HFFc6 (cell line): ENCODE measurements around the gene MTA3. TPM values are rescaled to one million over a fixed set of nuclear protein-coding genes. Genes with fewer than 3 reads are reported as not detected.
"Not testable (repeated sequence)": the region's sequence is repeated elsewhere in the genome, so short reads cannot be mapped to it uniquely, and the experiment has no call there.

Experiments
- DNase-seq: peaks from one replicate; pipeline ENCODE4 v3.0.0-alpha.2; 2018
- H3K27ac Mint-ChIP-seq: 2 replicates; pipeline ENCODE4 v1.8.0; 2020; ENCODE audit warnings: mild to moderate bottlenecking, mixed read lengths
- H3K27me3 Mint-ChIP-seq: 2 replicates; pipeline ENCODE4 v1.8.0; 2021; ENCODE audit warnings: mild to moderate bottlenecking, moderate library complexity, mixed read lengths; ENCODE audit not compliant: insufficient read depth
- H3K36me3 Mint-ChIP-seq: 2 replicates; pipeline ENCODE4 v1.8.0; 2021; ENCODE audit warnings: low read depth, mixed read lengths
- H3K4me1 Mint-ChIP-seq: 2 replicates; pipeline ENCODE4 v1.8.0; 2020; ENCODE audit warnings: low read depth, mixed read lengths
- H3K4me3 Mint-ChIP-seq: 2 replicates; pipeline ENCODE4 v1.8.0; 2020; ENCODE audit warnings: mild to moderate bottlenecking, moderate library complexity, mixed read lengths
- H3K9me3 Mint-ChIP-seq: 2 replicates; pipeline ENCODE4 v1.8.0; 2020; ENCODE audit warnings: mild to moderate bottlenecking, mixed read lengths
- total RNA-seq, 6 experiments: library from RNA; stranded (reverse); fragmentation: NEBNext Ultra II Directional; extraction: Animal tissue kit (Norgen Biotek cat#: 25700); gene quantifications; 2 replicates in 1 of 6; 3 replicates in 5 of 6; pipeline ENCODE4 v1.2.3, GENCODE V29; 2021
- TF ChIP-seq, protein P1 (sequence below): fragments of 200-600 bp; sonication (generic); IDR thresholded peaks from 2 replicates; pipeline ENCODE4 v1.5.0; 2021; ENCODE audit warnings: antibody characterized with exemption, mild to moderate bottlenecking

MTA3 gene
- total RNA-seq, 6 experiments from 2014 or later: 26.2 to 33.4 (median 30.7) TPM

- Mint-ChIP-seq H3K27me3 (no peaks in the 10 kb centered on the region), H3K36me3 (no peaks in the 10 kb centered on the region), H3K27ac (no peak overlapping the region), H3K4me3 (no peak overlapping the region), H3K4me1 (no peaks in the 10 kb centered on the region), H3K9me3 (no peaks in the 10 kb centered on the region)
- TF ChIP-seq, protein P1, sequence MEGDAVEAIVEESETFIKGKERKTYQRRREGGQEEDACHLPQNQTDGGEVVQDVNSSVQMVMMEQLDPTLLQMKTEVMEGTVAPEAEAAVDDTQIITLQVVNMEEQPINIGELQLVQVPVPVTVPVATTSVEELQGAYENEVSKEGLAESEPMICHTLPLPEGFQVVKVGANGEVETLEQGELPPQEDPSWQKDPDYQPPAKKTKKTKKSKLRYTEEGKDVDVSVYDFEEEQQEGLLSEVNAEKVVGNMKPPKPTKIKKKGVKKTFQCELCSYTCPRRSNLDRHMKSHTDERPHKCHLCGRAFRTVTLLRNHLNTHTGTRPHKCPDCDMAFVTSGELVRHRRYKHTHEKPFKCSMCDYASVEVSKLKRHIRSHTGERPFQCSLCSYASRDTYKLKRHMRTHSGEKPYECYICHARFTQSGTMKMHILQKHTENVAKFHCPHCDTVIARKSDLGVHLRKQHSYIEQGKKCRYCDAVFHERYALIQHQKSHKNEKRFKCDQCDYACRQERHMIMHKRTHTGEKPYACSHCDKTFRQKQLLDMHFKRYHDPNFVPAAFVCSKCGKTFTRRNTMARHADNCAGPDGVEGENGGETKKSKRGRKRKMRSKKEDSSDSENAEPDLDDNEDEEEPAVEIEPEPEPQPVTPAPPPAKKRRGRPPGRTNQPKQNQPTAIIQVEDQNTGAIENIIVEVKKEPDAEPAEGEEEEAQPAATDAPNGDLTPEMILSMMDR: no peak
- DNase-seq: no peak
Measured at GRCh38 chr2:42601076-42601475, 32.6 kb downstream of the MTA3 start.

- Mint-ChIP-seq H3K27me3 (no peaks in the 10 kb centered on the region), H3K36me3 (no peaks in the 10 kb centered on the region), H3K4me3 (no peak overlapping the region), H3K4me1 (no peaks in the 10 kb centered on the region), H3K27ac (no peak overlapping the region), H3K9me3 (no peaks in the 10 kb centered on the region)
- TF ChIP-seq, protein P1: no peak
- no peak for DNase-seq
Measured at GRCh38 chr2:42602218-42602875, 33.9 kb downstream of the MTA3 start.

GRCh38 chr2:42602876-42603219 is 34.4 kb downstream of the MTA3 start:
- DNase-seq: no peak
- Mint-ChIP-seq H3K9me3 (no peaks in the 10 kb centered on the region), H3K27me3 (no peaks in the 10 kb centered on the region), H3K4me3 (no peak overlapping the region), H3K4me1 (no peaks in the 10 kb centered on the region), H3K36me3 (no peaks in the 10 kb centered on the region), H3K27ac (no peak overlapping the region)
- TF ChIP-seq, protein P1: no peak

DNA sequence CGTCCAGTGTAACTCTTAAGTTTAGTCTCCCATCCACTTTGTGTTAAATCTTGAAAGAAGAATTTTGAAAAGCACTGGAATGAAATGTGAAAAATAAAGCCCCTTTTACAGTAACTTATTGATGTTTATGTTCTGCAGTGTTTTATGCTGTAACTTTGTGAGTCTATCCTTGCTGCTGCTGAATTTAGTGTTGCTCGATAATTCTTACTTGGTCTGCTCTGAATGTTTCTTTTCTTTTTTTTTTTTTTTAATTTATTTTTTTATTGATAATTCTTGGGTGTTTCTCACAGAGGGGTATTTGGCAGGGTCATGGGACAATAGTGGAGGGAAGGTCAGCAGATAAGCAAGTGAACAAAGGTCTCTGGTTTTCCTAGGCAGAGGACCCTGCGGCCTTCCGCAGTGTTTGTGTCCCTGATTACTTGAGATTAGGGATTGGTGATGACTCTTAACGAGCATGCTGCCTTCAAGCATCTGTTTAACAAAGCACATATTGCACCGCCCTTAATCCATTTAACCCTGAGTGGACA is 36.0 kb downstream of the MTA3 start:
- H3K9me3 Mint-ChIP-seq, DNase-seq, H3K36me3 Mint-ChIP-seq, H3K27me3 Mint-ChIP-seq, H3K27ac Mint-ChIP-seq, H3K4me3 Mint-ChIP-seq, H3K4me1 Mint-ChIP-seq: not testable (repeated sequence)

GRCh38 chr2:42606166-42606565 is 37.7 kb downstream of the MTA3 start:
- not testable (repeated sequence) for H3K4me1 Mint-ChIP-seq, H3K36me3 Mint-ChIP-seq, H3K9me3 Mint-ChIP-seq, H3K27me3 Mint-ChIP-seq, DNase-seq, H3K4me3 Mint-ChIP-seq, H3K27ac Mint-ChIP-seq

DNA sequence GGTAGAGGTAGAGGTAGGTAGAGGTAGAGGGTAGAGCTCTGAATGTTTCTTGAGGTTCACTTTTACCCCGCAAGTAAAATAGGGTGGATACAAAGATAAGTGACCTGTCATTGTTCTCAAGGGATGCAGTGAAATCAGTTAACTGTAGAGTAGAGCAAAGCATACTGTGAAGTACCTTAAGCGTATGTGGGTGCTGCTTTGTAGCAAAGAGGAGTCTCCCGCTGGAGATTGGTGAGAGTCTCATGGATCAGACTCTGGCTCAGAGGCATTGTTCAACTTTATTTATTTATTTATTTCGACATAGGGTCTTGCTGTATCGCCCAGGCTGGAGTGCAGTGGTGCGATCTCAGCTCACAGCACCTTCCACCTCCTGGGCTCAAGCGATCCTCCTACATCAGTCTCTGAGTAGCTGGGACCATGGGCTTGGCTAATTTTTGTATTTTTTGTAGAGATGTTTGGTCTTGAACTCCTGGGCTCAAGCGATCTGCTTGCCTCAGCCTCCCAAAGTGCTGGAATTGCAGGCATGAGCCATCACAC is 38.7 kb downstream of the MTA3 start:
- H3K36me3 Mint-ChIP-seq: 0 out of 2 replicates have a peak, but pooled peaks cover 5% of the 10 kb centered on the region
- no peak overlapping the region for H3K27ac Mint-ChIP-seq
- TF ChIP-seq, protein P1: no peak
- H3K27me3 Mint-ChIP-seq: no peaks in the 10 kb centered on the region; the same call in 1 of the 2 replicates
- DNase-seq: no peak
- H3K4me1 Mint-ChIP-seq: no peaks in the 10 kb centered on the region
- H3K4me3 Mint-ChIP-seq: no peak overlapping the region
- no peaks in the 10 kb centered on the region for H3K9me3 Mint-ChIP-seq
